Bronchus fibroblast of lung (primary cell): Measurements from ENCODE around the gene ZCCHC3. TPM values are rescaled to one million over a fixed set of nuclear protein-coding genes. Genes with fewer than 3 reads are reported as not detected.

Experiments used
- total RNA-seq: library from RNA; depleted of rRNA; stranded (reverse); fragments of >200 nt; gene quantifications from 2 replicates; pipeline ENCODE4 v1.2.3, GENCODE V29; 2015

ZCCHC3 gene, protein sequence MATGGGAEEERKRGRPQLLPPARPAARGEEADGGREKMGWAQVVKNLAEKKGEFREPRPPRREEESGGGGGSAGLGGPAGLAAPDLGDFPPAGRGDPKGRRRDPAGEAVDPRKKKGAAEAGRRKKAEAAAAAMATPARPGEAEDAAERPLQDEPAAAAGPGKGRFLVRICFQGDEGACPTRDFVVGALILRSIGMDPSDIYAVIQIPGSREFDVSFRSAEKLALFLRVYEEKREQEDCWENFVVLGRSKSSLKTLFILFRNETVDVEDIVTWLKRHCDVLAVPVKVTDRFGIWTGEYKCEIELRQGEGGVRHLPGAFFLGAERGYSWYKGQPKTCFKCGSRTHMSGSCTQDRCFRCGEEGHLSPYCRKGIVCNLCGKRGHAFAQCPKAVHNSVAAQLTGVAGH
- total RNA-seq: 16.2 and 20.0 TPM in 2 replicates

GRCh38 chr20:297098-297924 is at the start of gene ZCCHC3:
Gene ZCCHC3 (plus strand): TSS chr20:297570. CDS start chr20:297587, 17 bp downstream.

GRCh38 chr20:257419-257818 is 40.0 kb upstream of the ZCCHC3 start, which contains the start of gene DEFB132:
Gene DEFB132 (plus strand): TSS chr20:257724. CDS start chr20:257779, 55 bp downstream.

DNA sequence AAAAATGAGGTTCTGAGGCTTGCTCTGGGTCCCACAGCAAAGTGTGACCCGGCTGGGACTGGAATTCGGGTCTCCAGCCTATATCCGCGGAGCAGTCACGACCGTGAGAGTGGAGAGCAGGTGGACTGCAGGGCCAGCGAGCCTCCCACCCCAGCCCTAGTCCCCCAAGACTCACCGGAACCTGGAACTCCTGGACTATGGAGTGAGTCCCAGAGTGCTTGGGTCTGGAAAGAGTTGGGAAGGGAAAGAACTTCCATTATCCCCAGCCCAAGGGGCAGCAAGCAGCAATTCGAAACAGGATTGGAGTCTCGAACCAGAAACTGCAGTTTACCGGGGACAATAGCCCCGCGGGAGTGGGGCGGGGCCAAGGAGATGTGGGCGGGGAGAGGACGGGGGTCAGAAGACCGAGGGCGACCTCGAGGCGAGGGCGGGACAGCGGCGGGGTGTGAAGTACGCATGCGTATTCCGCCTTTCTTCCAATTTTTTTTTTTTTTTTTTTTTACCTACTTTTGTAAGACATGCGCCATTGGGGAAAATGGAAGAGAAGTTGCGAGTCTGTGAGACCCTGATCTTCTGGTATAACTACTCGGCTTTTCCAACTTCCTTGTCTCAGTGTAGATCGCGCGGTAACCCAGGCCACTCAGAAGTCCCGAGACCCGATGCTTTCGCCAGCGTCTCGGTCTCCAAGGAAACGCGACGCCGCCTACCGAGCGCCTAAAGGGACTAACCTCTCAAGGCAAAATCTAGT is 7.1 kb upstream of the ZCCHC3 start, which contains the start of gene C20orf96:
C20orf96 (minus strand) TSS at position 667 of the 748 bp plus-strand sequence; CDS start at position 527, 140 bp downstream.

DNA sequence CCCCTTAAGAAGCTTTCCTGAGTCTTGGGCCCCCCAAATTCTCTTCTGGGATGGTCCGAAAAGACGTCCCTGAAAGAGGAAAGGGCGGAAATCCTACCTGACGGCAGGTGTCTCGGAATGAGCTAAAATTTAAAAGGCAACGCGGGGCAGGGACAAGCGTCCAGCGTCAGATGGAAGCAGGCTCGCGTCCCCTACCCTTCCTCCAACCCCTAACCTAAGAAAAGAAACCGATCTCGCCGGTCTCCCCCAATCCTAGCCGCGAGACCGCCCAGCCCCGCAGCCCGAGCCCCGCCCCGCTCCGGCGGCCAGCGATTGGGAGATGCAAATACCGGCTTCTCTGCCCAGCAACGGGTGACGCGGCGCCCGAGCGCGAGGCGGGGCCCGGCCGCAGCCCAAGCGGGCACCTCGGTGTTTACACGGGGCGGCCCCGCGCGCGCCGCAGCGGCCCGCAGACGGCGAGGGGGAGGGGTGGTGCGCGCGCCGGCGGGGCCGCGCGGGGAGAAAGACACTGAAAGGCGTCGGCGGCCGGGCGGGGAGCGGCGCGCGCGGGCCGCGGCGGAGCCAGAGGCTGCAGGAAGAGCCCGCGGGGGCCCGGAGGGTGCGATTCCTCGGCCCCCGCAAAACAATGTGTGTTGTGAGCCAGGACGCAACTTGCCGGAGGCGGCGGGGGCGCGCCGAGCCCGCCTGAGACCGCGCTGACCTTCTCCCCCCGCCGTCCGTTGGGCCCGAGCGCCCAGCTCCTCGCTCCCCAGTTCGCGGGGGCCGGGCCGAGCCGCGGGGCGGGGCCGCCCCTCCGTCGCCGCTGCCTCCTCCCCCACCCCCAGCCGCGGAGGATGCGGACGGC is 27.9 kb downstream of the ZCCHC3 start, which contains the start of gene SOX12:
SOX12 (plus strand) TSS at position 508 of the 844 bp plus-strand sequence. CDS start 373 bp downstream, outside the sequence.

GRCh38 chr20:346640-347316 is 49.4 kb downstream of the ZCCHC3 start, which contains the start of gene NRSN2:
Gene NRSN2 (plus strand): TSS chr20:347111. CDS start chr20:349644, 2,533 bp downstream.

Other genes with a start within 250 kb of the ZCCHC3 start
- not detected in 2 replicates for gene DEFB125, start 209.9 kb upstream of the ZCCHC3 start, total RNA-seq
- gene DEFB126, start 155.0 kb upstream of the ZCCHC3 start, total RNA-seq: not detected in 2 replicates
- gene DEFB127, start 140.1 kb upstream of the ZCCHC3 start, total RNA-seq: not detected in 2 replicates
- not detected in 2 replicates for gene DEFB128, start 107.9 kb upstream of the ZCCHC3 start, total RNA-seq
- not detected in 2 replicates for gene DEFB129, start 70.3 kb upstream of the ZCCHC3 start, total RNA-seq
- gene DEFB132, start 39.8 kb upstream of the ZCCHC3 start, total RNA-seq: not detected in 2 replicates
- 1.8 and 2.8 TPM in 2 replicates for gene C20orf96, start 6.8 kb upstream of the ZCCHC3 start, total RNA-seq
- gene SOX12, start 28.0 kb downstream of the ZCCHC3 start, total RNA-seq: 16.0 and 16.1 TPM in 2 replicates
- 95.0 and 104 TPM in 2 replicates for gene NRSN2, start 49.5 kb downstream of the ZCCHC3 start, total RNA-seq
- 106 and 115 TPM in 2 replicates for gene TRIB3, start 83.2 kb downstream of the ZCCHC3 start, total RNA-seq
- 71.3 and 71.4 TPM in 2 replicates for gene RBCK1, start 110.7 kb downstream of the ZCCHC3 start, total RNA-seq
- gene TBC1D20, start 165.0 kb downstream of the ZCCHC3 start, total RNA-seq: 21.0 and 23.3 TPM in 2 replicates
- gene CSNK2A1, start 246.2 kb downstream of the ZCCHC3 start, total RNA-seq: 87.0 and 95.2 TPM in 2 replicates